Hepatocyte (in vitro differentiated cells): ENCODE measurements around the gene FIBCD1.

Experiments
- EZH2 ChIP-seq: fragments of 200-600 bp; sonication (generic); IDR thresholded peaks from 2 replicates; pipeline ENCODE4 v1.6.1; 2016; ENCODE audit warnings: antibody characterized with exemption, mild to moderate bottlenecking, borderline replicate concordance
- EZH2phosphoT487 ChIP-seq: fragments of 200-600 bp; sonication (generic); IDR thresholded peaks from one replicate; pipeline ENCODE4 v1.6.1; 2018; ENCODE audit warnings: antibody characterized with exemption, mild to moderate bottlenecking, low read depth, moderate library complexity; ENCODE audit not compliant: unreplicated experiment, severe bottlenecking
- TF ChIP-seq, protein P1 (sequence below): fragments of 200-600 bp; sonication (generic); IDR thresholded peaks from 2 replicates; pipeline ENCODE4 v1.5.1; 2016; ENCODE audit warnings: antibody characterized with exemption, mild to moderate bottlenecking; ENCODE audit not compliant: poor library complexity

DNA sequence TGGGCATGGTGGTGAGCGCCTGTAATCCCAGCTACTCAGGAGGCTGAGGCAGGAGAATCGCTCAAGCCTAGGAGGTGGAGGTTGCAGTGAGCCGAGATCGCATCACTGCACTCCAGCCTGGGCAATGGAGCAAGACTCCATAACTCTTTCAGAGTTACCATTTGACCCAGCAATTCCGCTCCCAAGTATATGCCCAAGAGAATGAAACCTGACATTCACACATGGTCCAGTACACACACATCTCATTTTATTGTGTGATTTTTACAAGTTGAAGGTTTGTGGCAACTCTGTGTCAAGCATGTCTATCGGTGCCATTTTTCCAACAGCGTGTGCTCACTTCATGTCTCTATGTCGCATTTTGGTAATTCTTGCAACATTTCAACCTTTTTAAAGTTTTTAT is 24.9 kb upstream of the FIBCD1 start:
- TF ChIP-seq, protein P1, sequence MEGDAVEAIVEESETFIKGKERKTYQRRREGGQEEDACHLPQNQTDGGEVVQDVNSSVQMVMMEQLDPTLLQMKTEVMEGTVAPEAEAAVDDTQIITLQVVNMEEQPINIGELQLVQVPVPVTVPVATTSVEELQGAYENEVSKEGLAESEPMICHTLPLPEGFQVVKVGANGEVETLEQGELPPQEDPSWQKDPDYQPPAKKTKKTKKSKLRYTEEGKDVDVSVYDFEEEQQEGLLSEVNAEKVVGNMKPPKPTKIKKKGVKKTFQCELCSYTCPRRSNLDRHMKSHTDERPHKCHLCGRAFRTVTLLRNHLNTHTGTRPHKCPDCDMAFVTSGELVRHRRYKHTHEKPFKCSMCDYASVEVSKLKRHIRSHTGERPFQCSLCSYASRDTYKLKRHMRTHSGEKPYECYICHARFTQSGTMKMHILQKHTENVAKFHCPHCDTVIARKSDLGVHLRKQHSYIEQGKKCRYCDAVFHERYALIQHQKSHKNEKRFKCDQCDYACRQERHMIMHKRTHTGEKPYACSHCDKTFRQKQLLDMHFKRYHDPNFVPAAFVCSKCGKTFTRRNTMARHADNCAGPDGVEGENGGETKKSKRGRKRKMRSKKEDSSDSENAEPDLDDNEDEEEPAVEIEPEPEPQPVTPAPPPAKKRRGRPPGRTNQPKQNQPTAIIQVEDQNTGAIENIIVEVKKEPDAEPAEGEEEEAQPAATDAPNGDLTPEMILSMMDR, result no peak
- TF ChIP-seq EZH2 (no peak), EZH2phosphoT487 (no peak)
